Sigmoid colon (tissue), 7 donors: ENCODE results near the gene AIG1. TPM values are rescaled to one million over a fixed set of nuclear protein-coding genes. Genes with fewer than 3 reads are reported as not detected.
"Not testable (repeated sequence)": the region's sequence is repeated elsewhere in the genome, so short reads cannot be mapped to it uniquely, and the experiment has no call there.

Experiments
- DNase-seq: peaks from one replicate; pipeline ENCODE4 v3.0.0-alpha.2; 2019
- H3K27ac ChIP-seq, 4 donors: fragments of 200-600 bp; sonication (generic); one replicate each; pipeline ENCODE4 v1.5.1; 2016 to 2019; ENCODE audit warnings: mild to moderate bottlenecking in 1 of 4
- H3K27me3 ChIP-seq, 3 donors: fragments of 200-600 bp; sonication (generic); one replicate each; pipeline ENCODE4 v1.5.1; 2019; ENCODE audit warnings: mild to moderate bottlenecking in 1 of 3
- H3K36me3 ChIP-seq, 4 donors: fragments of 200-600 bp; sonication (generic); one replicate each; pipeline ENCODE4 v1.5.1; 2016 to 2019
- H3K4me1 ChIP-seq, 4 donors: fragments of 200-600 bp; sonication (generic); one replicate each; pipeline ENCODE4 v1.5.1; 2017 to 2019
- H3K4me3 ChIP-seq, 4 donors: fragments of 200-600 bp; sonication (generic); one replicate each; pipeline ENCODE4 v1.5.1; 2017 to 2019; ENCODE audit warnings: mild to moderate bottlenecking in 2 of 4, moderate library complexity in 1 of 4
- H3K9me3 ChIP-seq, 4 donors: fragments of 200-600 bp in 3 of 4; sonication (generic) in 3 of 4; one replicate each; pipeline versions ENCODE4 v1.5.1 to v1.6.1; 2013 to 2019
- EP300 ChIP-seq, 4 donors: sonication (generic); formaldehyde crosslinking; IDR thresholded peaks; one replicate each; pipeline ENCODE4 v1.6.1; 2017; ENCODE audit warnings: antibody characterized with exemption in 4 of 4
- POLR2A ChIP-seq, 2 donors: fragments of 450-650 bp; IDR thresholded peaks; one replicate each; pipeline ENCODE4 v1.6.1; 2016; ENCODE audit warnings: antibody characterized with exemption in 2 of 2, mild to moderate bottlenecking in 2 of 2, moderate library complexity in 2 of 2
- POLR2AphosphoS5 ChIP-seq, 4 donors: sonication (generic); formaldehyde crosslinking; IDR thresholded peaks; one replicate each; pipeline ENCODE4 v1.6.1; 2017; ENCODE audit warnings: antibody characterized with exemption in 4 of 4
- WGBS, 2 donors: extraction: QIAGEN DNeasy Blood & Tissue Kit; methylation state at CpG; one replicate each; pipeline ENCODE4 v1.1.7; 2013; 5-methylcytosine and 5-hydroxymethylcytosine counted together
- intact Hi-C: fragments of 100-400 bp; cut with DNase I; formaldehyde crosslinking; loops from one replicate; pipeline ENCODE4 v1.15.1; 2023
- polyA plus RNA-seq, 3 donors: library from polyadenylated mRNA; stranded (reverse); fragments of 200-250 nt; gene quantifications; one replicate each; pipeline ENCODE4 v1.2.3, GENCODE V29; 2013
- total RNA-seq, 4 donors: library from RNA; depleted of rRNA; stranded (reverse); fragments of >200 nt; gene quantifications; one replicate each; pipeline ENCODE4 v1.1.0, GENCODE V29; 2016
- TF ChIP-seq, protein P1 (sequence below), 4 experiments: fragments of 450-650 bp in 3 of 4; fragments of 200-600 bp in 1 of 4; IDR thresholded peaks; one replicate each; pipeline ENCODE4 v1.5.1; 2016 to 2019; ENCODE audit warnings: antibody characterized with exemption in 4 of 4, mild to moderate bottlenecking in 3 of 4, moderate library complexity in 2 of 4
- donor health status: healthy with polysubstance abuse.
- donor health status: Bipolar disorder and iron deficiency.
- donor health status: healthy.

The AIG1 gene
- total and polyA plus RNA-seq, 7 donors: 10.9 to 30.7 (median 20.6) TPM

DNA sequence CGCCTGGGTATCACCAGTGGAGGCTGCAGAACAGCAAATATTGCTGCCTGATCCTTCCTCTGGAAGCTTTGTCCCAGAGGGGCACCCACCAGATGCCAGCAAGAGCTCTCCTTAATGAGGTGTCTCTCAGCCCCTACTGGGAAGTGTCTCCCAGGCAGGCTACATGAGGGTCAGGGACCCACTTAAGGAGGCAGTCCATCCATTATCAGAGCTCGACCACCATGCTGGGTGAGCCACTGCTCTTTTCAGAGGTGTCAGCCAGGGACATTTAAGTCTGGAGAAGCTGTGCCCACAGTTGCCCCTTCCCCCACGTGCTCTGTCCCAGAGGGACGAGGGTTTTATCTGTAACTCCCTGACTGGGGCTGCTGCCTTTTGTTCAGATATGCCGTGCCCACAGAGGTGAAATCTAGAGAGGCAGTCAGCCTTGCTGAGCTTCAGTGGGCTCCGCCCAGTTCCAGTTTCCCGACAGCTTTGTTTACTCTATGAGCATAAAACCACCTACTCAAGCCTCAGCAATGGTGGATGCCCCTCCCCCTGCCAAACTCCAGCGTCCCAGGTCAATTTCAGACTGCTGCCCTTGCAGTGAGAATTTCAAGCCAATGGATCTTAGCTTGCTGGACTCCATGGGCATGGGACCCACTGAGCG, 25.9 kb upstream of the AIG1 start:
- WGBS, 2 donors: 35 to 73% methylated on average over 9 of the region's 9 CpGs
- intact Hi-C loops: no loop called here

DNA sequence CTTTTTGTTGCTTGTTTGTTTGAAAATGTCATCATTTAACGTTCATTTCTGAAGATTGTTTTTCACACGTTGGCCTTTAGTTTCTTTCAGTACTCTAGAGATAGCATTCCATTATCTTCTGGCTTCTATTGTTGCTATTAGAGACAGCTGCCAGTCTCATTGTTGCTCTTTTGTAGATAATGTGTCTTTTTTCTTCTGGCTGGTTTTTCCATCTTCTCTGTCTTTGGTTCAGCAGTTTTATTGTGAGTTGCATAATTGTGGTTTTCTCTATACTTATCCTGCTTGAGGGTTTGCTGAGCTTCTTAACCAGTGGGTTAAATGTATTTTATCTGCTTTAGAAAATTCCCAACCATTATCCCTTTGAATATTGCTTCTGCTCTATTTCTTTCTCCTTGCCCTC, 23.2 kb upstream of the AIG1 start:
- H3K9me3 ChIP-seq: no peaks in the 10 kb centered on the region
- no peak for DNase-seq
- intact Hi-C loops: no loop called here
- no peaks in the 10 kb centered on the region for H3K36me3 ChIP-seq
- H3K4me1 ChIP-seq: no peaks in the 10 kb centered on the region
- no peak overlapping the region for H3K4me3 ChIP-seq
- H3K27me3 ChIP-seq: no peaks in the 10 kb centered on the region
- 53 to 76% methylated on average over 2 of the region's 2 CpGs for WGBS, 2 donors
- no peak overlapping the region for H3K27ac ChIP-seq
- TF ChIP-seq, protein P1, sequence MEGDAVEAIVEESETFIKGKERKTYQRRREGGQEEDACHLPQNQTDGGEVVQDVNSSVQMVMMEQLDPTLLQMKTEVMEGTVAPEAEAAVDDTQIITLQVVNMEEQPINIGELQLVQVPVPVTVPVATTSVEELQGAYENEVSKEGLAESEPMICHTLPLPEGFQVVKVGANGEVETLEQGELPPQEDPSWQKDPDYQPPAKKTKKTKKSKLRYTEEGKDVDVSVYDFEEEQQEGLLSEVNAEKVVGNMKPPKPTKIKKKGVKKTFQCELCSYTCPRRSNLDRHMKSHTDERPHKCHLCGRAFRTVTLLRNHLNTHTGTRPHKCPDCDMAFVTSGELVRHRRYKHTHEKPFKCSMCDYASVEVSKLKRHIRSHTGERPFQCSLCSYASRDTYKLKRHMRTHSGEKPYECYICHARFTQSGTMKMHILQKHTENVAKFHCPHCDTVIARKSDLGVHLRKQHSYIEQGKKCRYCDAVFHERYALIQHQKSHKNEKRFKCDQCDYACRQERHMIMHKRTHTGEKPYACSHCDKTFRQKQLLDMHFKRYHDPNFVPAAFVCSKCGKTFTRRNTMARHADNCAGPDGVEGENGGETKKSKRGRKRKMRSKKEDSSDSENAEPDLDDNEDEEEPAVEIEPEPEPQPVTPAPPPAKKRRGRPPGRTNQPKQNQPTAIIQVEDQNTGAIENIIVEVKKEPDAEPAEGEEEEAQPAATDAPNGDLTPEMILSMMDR (IDR thresholded peaks at IDR 0.05): no peak
- TF ChIP-seq POLR2AphosphoS5 (IDR thresholded peaks at IDR 0.05) (no peak), EP300 (IDR thresholded peaks at IDR 0.05) (no peak), POLR2A (IDR thresholded peaks at IDR 0.05) (no peak)

More for the DNA sequence above, 25.9 kb upstream of the AIG1 start:
- Histone ChIP-seq H3K4me1 (no peaks in the 10 kb centered on the region), H3K27ac (no peak overlapping the region), H3K4me3 (no peak overlapping the region), H3K27me3 (no peaks in the 10 kb centered on the region), H3K9me3 (no peaks in the 10 kb centered on the region), H3K36me3 (no peaks in the 10 kb centered on the region)
- no peak for DNase-seq
- TF ChIP-seq EP300 (IDR thresholded peaks at IDR 0.05) (no peak), POLR2A (IDR thresholded peaks at IDR 0.05) (no peak), POLR2AphosphoS5 (IDR thresholded peaks at IDR 0.05) (no peak)
- TF ChIP-seq, protein P1 (IDR thresholded peaks at IDR 0.05): no peak

DNA sequence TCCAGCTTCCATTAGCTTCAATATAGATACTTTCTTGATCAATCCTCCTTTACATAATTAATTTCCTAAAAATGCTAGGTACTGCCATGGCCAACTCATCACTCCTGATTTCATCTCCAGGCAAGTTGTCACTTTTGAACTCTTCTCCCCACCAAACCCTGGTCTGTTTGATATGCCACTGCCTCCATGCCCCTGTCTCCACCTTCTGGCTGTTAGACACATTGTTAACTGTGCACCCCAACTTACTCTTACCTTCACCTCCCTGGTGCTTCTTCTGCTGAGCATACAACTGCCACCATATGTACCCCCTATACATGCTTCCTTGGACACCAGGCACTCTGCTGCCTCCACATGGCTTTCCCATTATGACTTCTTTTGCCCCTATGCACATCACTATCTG, 21.9 kb upstream of the AIG1 start:
- intact Hi-C loops: no loop called here
- Histone ChIP-seq H3K4me1 (no peaks in the 10 kb centered on the region), H3K27me3 (no peaks in the 10 kb centered on the region), H3K9me3 (no peaks in the 10 kb centered on the region), H3K27ac (no peak overlapping the region), H3K4me3 (no peak overlapping the region), H3K36me3 (no peaks in the 10 kb centered on the region)
- DNase-seq: no peak
- TF ChIP-seq POLR2A (IDR thresholded peaks at IDR 0.05): no peak
- TF ChIP-seq, protein P1 (IDR thresholded peaks at IDR 0.05): no peak
- TF ChIP-seq POLR2AphosphoS5 (IDR thresholded peaks at IDR 0.05): no peak
- TF ChIP-seq EP300 (IDR thresholded peaks at IDR 0.05): no peak

DNA sequence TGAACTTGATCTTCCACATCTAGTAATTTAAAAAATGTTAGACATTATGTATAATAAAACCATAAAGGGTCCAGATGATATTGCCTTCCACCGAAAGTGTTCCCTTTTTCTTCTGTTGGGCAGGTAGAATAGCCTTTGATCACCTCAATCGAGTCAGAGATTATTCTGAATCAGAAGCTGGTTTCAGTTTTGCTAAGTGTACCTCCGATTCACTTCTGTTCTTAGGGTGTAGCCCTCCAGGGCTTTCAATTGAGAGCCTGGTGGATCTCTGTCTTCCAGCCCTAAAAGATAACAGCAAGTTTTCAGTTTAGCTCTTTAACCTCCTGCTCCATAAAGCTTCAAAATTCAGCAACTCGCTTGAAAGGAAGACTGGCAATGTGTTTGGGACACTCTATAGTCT, 21.1 kb upstream of the AIG1 start:
- H3K27ac ChIP-seq: no peak overlapping the region
- no peaks in the 10 kb centered on the region for H3K36me3 ChIP-seq
- intact Hi-C loops: no loop called here
- 14 to 68% methylated on average over 4 of the region's 4 CpGs for WGBS, 2 donors
- H3K27me3 ChIP-seq: no peaks in the 10 kb centered on the region
- H3K9me3 ChIP-seq: no peaks in the 10 kb centered on the region
- no peaks in the 10 kb centered on the region for H3K4me1 ChIP-seq
- no peak for TF ChIP-seq EP300 (IDR thresholded peaks at IDR 0.05)
- no peak for TF ChIP-seq POLR2A (IDR thresholded peaks at IDR 0.05)
- no peak for TF ChIP-seq POLR2AphosphoS5 (IDR thresholded peaks at IDR 0.05)
- TF ChIP-seq, protein P1 (IDR thresholded peaks at IDR 0.05): no peak
- no peak overlapping the region for H3K4me3 ChIP-seq
- no peak for DNase-seq

DNA sequence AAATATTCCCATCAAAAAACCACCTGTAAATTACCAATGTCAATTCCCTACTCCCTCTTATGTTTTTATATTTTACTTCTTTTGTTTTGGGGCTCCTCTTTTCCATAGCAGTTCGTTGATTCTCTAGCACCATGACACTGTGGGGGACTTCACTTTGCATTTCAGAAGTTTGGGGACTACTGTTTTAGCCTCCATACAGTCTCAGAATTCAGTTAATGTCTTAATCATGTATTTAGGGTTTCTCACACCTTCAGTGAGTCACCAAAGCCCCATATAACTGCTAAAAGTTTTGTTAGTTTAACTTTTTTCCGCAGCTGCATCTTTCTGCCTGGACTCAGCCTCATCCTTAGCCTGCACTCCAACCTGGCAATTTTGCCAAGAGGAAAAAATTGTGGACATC, 20.7 kb upstream of the AIG1 start:
- Histone ChIP-seq H3K27me3 (no peaks in the 10 kb centered on the region), H3K4me3 (no peak overlapping the region), H3K27ac (no peak overlapping the region), H3K36me3 (no peaks in the 10 kb centered on the region), H3K9me3 (no peaks in the 10 kb centered on the region), H3K4me1 (no peaks in the 10 kb centered on the region)
- DNase-seq: no peak
- 83 to 93% methylated on average over 2 of the region's 2 CpGs for WGBS, 2 donors
- no peak for TF ChIP-seq EP300 (IDR thresholded peaks at IDR 0.05)
- TF ChIP-seq, protein P1 (IDR thresholded peaks at IDR 0.05): no peak
- TF ChIP-seq POLR2AphosphoS5 (IDR thresholded peaks at IDR 0.05): no peak
- TF ChIP-seq POLR2A (IDR thresholded peaks at IDR 0.05): no peak
- intact Hi-C loops: no loop called here

DNA sequence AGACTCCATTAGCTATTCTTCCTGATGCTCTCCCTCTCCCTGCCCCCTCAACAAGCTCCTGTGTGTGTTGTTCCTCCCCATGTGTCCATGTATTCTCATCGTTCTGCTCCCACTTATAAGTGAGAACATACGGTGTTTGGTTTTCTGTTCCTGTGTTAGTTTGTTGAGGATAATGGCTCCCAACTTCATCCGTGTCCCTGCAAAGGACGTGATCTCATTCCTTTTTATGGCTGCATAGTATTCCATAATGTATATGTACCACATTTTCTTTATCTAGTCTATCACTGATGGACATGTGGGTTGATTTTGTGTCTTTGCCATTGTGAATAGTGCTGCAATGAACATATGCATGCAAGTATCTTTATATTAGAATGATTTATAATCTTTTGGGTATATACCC, 16.3 kb upstream of the AIG1 start:
- intact Hi-C loops, DNase-seq, H3K9me3 ChIP-seq, H3K27me3 ChIP-seq, H3K36me3 ChIP-seq, H3K4me3 ChIP-seq, H3K4me1 ChIP-seq, H3K27ac ChIP-seq: not testable (repeated sequence)
- 95% methylated on average over 4 of the region's 4 CpGs for WGBS, 2 donors
